Endothelial cell of umbilical vein (primary cell): ENCODE measurements around the gene NT5DC1.

ENCODE experiments used
- EZH2 ChIP-seq: IDR thresholded peaks from 2 replicates; pipeline ENCODE4 v1.6.1; 2012; ENCODE audit warnings: borderline replicate concordance, low read depth, mild to moderate bottlenecking, moderate library complexity, low read length, inconsistent platforms; ENCODE audit not compliant: severe bottlenecking
- FOS ChIP-seq: IDR thresholded peaks from 2 replicates; pipeline ENCODE4 v1.6.1; 2011; ENCODE audit warnings: mild to moderate bottlenecking, low read length, moderate library complexity, borderline replicate concordance; ENCODE audit not compliant: insufficient read depth
- GATA2 ChIP-seq: IDR thresholded peaks from 2 replicates; pipeline ENCODE4 v1.7.0; 2011; ENCODE audit warnings: low read depth, mild to moderate bottlenecking, moderate library complexity, mixed read lengths, low read length; ENCODE audit not compliant: insufficient read length, insufficient read depth
- JUN ChIP-seq: IDR thresholded peaks from 2 replicates; pipeline ENCODE4 v1.6.1; 2011; ENCODE audit warnings: borderline replicate concordance, low read depth; ENCODE audit not compliant: insufficient read length, insufficient read depth
- MAX ChIP-seq: IDR thresholded peaks from 2 replicates; pipeline ENCODE4 v1.6.1; 2011; ENCODE audit not compliant: insufficient read depth, insufficient read length
- POLR2A ChIP-seq: IDR thresholded peaks from 2 replicates; pipeline ENCODE4 v1.6.1; 2012; ENCODE audit warnings: low read depth, mild to moderate bottlenecking, control low read depth, low read length
- POLR2AphosphoS5 ChIP-seq: IDR thresholded peaks from 2 replicates; pipeline ENCODE4 v1.6.1; 2012; ENCODE audit warnings: low read depth, mild to moderate bottlenecking, control low read depth, low read length, moderate library complexity; ENCODE audit not compliant: insufficient read depth
- TF ChIP-seq, protein P1 (sequence below), 2 donors: IDR thresholded peaks; 1 replicate in 1 of 2; 2 replicates in 1 of 2; pipeline ENCODE4 v1.5.1; 2011; ENCODE audit warnings: low read length in 2 of 2, mild to moderate bottlenecking in 2 of 2, moderate library complexity in 2 of 2, control low read depth in 1 of 2, inconsistent platforms in 1 of 2, low read depth in 1 of 2; ENCODE audit not compliant: insufficient read depth in 1 of 2; ENCODE audit errors: extremely low read depth in 1 of 2

- no peak for TF ChIP-seq POLR2A
- TF ChIP-seq, protein P1, sequence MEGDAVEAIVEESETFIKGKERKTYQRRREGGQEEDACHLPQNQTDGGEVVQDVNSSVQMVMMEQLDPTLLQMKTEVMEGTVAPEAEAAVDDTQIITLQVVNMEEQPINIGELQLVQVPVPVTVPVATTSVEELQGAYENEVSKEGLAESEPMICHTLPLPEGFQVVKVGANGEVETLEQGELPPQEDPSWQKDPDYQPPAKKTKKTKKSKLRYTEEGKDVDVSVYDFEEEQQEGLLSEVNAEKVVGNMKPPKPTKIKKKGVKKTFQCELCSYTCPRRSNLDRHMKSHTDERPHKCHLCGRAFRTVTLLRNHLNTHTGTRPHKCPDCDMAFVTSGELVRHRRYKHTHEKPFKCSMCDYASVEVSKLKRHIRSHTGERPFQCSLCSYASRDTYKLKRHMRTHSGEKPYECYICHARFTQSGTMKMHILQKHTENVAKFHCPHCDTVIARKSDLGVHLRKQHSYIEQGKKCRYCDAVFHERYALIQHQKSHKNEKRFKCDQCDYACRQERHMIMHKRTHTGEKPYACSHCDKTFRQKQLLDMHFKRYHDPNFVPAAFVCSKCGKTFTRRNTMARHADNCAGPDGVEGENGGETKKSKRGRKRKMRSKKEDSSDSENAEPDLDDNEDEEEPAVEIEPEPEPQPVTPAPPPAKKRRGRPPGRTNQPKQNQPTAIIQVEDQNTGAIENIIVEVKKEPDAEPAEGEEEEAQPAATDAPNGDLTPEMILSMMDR (IDR thresholded peaks at IDR 0.05; ENCODE audit: extremely low read depth in 1 of 2, insufficient read depth in 1 of 2, low read depth in 1 of 2, low read length in 2 of 2), result no peak
- TF ChIP-seq EZH2, result no peak
- TF ChIP-seq POLR2AphosphoS5, result no peak
- TF ChIP-seq JUN, result no peak
- no peak for TF ChIP-seq FOS
- no peak for TF ChIP-seq MAX
- TF ChIP-seq GATA2, result no peak
Measured at GRCh38 chr6:116263353-116263752, 162.7 kb downstream of the NT5DC1 start.
